ENCODE results near the gene POLN.
"Not testable (repeated sequence)": the region's sequence is repeated elsewhere in the genome, so short reads cannot be mapped to it uniquely, and the experiment has no call there.

Gene POLN

GRCh38 chr4:2212831-2213230 is 29.1 kb downstream of the POLN start:
- no peak for DNase-seq

GRCh38 chr4:2202789-2203188 is 39.1 kb downstream of the POLN start:
- peak in 1 of 3 experiments; percentile 37 for DNase-seq

- DNase-seq = no peak
Measured at GRCh38 chr4:2194496-2194895, 47.4 kb downstream of the POLN start.

DNA sequence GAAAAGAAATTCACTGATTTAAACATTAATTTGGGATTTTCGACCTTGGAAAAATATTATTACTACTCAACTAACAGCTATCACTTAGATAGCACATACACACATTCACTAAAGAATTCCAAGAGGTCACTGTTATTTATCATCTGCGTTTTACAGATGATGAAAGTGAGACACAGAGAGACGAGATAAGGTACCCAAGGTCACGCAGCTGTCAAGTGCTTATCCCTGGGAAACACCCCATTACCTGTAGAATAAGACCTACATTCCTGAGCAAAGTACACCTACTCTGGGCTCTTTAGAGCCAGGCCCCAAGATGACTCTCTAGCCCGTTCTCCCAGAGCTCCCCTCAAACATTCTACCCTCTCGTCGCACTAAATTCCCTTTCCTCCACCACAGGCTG is 48.6 kb downstream of the POLN start:
- DNase-seq = no peak

DNA sequence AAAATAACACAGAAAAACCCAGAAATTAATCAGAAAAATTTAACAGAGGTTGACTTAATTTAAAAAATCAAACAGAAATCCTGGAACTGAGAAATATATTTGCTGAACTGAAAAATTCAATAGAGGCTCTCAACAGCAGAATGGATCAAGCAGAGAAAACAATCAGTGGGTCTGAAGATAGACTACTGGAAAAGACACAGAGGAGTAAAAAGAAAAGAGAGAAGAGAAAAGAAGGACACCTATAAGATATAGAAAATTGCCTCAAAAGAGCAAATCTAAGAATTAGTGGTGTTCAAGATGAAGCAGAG is 55.1 kb downstream of the POLN start:
- no peak for DNase-seq

DNA sequence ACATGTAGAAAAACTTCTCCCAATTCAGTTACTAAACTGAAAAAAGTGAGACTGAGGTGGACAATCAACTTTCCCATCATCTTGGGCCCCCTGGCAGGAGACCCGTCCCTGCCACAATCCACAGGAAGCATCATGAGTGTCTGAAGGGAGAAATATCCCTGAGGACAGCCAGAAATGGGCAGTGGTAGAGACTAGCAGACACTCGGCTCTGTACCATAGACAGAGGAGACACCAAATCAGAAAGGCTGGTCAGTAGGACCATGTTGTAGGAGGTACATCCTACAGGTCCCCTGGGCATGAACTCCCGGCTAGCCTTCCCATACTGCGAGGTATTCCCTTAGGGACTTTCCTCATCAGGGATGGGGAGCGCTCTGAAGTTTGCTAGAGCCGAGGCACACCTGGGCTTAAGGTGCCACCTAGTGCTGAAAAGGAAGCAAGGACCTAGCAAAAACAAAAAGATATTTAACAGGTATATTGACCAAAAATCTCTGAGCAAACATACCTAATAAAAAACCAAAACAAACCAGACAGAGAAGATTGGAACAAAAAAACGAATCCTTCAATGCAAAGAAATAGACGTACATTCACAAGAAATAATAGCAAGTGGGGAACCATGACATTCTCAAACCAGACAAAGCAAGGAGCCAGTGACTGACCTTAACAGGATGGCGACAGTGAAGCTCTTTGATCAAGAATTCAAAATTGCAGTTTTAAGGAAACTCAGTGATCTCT is 55.6 kb downstream of the POLN start:
- DNase-seq = peak in 2 of 3 experiments; percentile 30 to 36

DNA sequence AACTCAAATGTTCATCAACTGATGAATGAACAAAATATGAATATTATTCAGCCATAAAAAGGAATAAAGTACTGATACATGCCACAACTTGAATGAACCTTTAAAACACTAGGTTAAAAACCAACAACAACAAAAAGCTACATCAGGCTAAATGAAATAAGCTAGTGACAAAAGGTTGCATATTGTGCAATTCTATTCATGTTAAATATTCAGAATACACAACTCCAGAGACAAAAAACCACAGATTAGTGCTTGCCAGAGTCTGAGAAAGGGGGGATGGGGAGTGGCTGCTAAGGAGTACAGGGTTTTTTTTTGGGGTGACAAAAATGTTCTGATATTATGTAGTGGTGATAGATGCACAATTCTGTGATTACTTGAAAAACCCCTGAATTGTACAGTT is 58.5 kb downstream of the POLN start:
- no peak for DNase-seq

GRCh38 chr4:2182994-2183393 is 58.9 kb downstream of the POLN start:
- no peak for DNase-seq

DNA sequence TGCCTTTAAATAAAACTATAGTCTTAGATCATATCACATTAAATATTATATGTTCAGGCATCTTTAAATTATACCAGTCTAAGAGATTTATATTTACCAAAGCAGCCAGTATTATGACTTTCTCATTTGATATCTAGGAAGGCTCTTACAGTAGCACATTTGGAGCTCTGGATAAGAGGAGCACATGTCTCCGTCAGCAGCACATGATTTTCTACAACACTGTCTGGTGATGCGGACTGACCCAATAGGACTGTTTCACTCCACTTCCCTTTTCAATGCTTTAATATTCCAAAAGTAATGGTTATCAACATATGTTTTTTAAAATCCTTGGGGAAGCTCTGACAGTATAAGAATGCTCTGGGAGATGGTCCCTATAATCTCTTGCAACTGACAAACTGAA is 61.5 kb downstream of the POLN start:
- no peak for DNase-seq

GRCh38 chr4:2179717-2180116 is 62.2 kb downstream of the POLN start:
- DNase-seq = peak in 2 of 3 experiments; percentile 15 to 67

- no peak for DNase-seq
Measured at GRCh38 chr4:2178986-2179385, 62.9 kb downstream of the POLN start.

DNA sequence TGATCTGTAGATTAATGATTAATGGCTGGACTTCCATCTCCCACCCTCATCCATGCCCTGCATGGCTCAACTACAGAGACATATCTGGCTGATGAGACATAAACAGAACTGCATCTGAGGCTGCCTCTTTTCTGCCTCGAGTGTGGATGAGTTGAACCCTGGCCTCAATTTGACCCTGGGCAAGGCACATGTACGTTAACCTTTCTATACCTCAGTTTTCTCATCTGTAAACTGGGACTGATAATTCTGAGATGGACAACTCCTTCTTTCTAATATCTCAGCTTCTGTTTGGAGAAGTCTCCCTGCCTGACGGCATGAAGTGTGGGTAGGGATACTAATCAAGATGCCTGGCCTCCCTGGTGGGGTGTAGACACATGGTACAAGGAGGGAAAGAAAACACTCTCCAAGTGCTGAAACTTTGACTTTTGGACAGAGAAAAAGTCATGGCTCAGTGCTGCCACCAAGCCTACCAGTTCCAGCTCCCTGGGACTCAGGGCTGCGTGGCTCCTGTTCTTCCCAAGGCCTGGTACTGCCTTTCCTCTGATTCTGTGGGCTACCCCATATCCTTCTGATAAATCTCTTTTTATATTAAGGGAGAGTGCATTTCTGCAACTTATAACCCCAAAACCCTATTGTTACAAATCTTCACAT is 64.4 kb downstream of the POLN start:
- DNase-seq = no peak

- DNase-seq = no peak
Measured at GRCh38 chr4:2175990-2176698, 65.8 kb downstream of the POLN start.

- DNase-seq = no peak
Measured at GRCh38 chr4:2174061-2174460, 67.9 kb downstream of the POLN start.

DNA sequence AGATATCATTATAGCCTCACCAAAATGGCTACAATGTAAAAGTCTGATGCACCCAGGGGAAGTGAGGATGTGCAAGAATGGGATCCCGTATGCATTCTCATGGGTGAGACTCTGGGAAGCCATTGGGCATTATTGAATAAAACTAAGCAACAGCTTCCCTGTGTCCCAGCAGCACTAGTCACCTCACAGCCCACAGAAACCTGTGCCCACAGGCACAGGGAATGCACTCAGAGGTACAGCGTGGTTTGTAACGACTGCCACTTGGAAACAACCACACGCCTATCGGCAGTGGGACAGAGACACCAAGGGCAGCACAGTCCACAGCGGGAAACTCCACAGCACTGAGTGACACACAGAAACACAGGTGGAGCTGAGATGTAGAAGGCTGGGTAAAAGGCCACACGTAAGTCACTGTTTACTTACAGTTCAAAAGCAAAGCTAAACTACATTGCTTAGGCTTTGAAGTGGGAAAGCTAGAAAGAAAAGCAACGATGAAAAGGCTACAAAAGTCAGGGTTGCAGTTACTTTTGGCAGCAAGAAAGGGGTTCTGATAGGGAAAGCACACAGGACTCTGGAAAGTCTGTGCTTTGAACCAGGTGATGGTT is 69.2 kb downstream of the POLN start:
- DNase-seq = no peak

DNA sequence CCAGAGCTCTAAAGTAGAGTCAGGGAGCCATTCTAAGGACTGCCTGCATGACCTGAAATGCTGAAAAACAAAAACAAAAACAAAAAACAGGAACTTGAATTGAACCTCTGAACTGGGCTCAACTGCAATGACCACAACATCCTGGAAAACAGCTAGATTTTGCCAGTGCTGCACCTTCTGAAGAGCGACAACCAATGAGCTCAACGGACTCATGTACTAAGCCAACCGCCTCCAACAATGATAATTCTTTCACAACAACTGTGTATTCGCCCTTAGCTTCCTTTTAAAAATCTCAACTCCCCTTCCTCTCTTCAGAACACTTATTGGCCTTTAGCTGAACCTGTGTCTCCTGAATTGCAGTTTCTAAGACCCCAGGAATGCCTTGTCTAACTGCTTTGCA is 69.8 kb downstream of the POLN start:
- no peak for DNase-seq

- DNase-seq = peak in 2 of 3 experiments; percentile 10 to 61
Measured at GRCh38 chr4:2168469-2169319, 73.2 kb downstream of the POLN start.

DNA sequence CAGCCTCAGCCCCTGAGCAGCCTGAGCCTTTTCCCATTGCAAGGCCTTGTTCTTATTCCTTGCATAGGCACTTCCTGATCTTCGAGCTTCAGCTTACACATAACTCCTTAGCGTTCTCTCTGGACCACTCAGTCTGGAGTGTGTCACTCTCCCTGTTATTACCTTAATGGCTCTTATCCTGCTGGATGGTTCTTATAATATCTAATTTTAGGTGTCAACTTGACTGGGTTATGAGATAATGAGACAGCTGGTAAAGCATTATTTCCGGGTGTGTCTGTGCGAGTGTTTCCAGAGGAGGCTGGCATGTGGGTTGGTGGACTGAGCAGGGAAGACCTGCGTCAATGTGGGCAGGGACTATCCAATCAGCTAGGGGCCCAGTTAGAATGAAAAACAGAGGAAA is 75.7 kb downstream of the POLN start:
- DNase-seq = peak; percentile 37 to 83 (median 74)

GRCh38 chr4:2165391-2165790 is 76.5 kb downstream of the POLN start:
- no peak for DNase-seq

DNA sequence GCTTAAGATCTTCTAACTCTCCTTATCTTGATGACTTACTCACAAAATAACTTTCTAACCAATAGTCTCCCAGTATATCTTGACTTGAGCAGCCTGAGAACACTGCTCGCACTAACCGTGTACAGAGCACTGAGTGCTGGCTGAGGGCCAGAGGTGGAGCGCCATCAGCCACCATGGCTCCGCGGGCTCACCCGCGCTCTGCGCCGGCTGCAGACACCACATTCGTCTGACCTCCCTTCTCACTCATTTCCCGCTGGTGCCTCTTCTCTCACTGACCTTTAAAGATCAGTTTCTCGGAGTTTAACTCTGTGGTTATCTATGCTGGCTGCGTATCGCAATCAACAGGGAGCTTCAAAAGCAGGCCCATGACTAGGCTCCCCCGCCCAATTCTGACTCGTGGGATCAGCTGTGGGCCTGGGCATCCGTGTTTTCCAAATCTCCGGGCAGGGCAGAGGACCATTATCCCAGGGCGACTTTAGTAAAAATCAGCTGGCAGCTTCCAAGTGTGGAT is 78.6 kb downstream of the POLN start:
- DNase-seq = no peak

DNA sequence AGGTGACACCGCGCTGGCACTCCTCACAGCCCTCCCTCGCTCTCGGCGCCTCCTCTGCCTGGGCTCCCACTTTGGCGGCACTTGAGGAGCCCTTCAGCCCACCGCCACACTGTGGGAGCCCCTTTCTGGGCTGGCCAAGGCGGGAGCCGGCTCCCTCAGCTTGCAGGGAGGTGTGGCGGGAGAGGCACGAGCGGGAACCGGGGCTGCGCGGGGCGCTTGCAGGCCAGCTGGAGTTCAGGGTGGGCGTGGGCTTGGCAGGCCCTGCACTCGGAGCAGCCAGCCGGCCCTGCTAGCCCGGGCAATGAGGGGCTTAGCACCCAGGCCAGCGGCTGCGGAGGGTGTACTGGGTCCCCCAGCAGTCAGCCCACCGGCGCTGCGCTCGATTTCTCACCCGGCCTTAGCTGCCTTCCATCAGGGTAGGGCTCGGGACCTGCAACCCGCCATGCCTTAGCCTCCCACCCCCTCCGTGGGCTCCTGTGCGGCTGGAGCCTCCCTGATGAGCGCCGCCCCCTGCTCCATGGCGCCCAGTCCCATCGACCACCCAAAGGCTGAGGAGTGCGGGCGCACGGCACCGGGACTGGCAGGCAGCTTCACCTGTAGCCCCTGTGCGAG is 80.7 kb downstream of the POLN start:
- DNase-seq = not testable (repeated sequence)

DNA sequence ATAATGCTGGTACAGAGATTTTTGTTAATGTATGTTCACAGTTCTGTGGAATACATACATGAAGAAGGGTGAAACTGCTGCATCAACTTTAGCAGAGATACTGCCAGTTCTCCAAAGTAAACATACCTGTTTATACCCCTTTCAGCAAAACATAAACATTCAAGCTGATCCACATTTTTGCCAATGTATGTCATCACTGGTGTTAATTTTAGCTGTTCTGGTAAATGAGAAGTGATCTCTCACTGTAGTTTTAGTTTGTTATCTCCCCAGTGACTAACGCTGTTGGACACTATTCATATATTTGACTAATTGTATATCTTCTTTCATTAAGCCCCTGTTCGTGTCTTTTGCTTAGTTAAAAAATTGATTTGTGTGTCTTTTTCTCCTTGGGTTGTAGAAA is 82.0 kb downstream of the POLN start:
- DNase-seq = no peak

Data from NCI-H1417 (cell line).